ENCODE measurements around the gene ATP6V1G2. TPM values are rescaled to one million over a fixed set of nuclear protein-coding genes. Genes with fewer than 3 reads are reported as not detected.
A peak's percentile ranks its signal among the peaks of the same experiment; 100 is the strongest.

The ATP6V1G2 gene
- total and polyA plus RNA-seq, 2 of the 4 experiments (the other 2 are of a cell fraction) = 1.4 to 6.5 TPM

- no peak for TF ChIP-seq MXI1 (IDR thresholded peaks at IDR 0.05; ENCODE audit: borderline replicate concordance, low read depth, low read length)
- TF ChIP-seq SMC3 (IDR thresholded peaks at IDR 0.05; ENCODE audit: low read depth, low read length) = peak; percentile 60
These were observed 34.5 kb upstream of the ATP6V1G2 start (continued) for GRCh38 chr6:31580807-31581433.

GRCh38 chr6:31580438-31580740 lies 34.0 kb upstream of the ATP6V1G2 start:
- H3K27me3 ChIP-seq (ENCODE audit: control insufficient read depth, insufficient read depth, low read length) = peaks cover 17% of the 10 kb centered on the region
- no peak overlapping the region for H2BK5ac ChIP-seq (ENCODE audit: low read depth, low read length, poor library complexity, severe bottlenecking)
- no peak overlapping the region for H3K18ac ChIP-seq (ENCODE audit: low read depth, low read length)
- peak overlapping the region; percentile 62 for H4K5ac ChIP-seq (ENCODE audit: low read depth, low read length)
- no TSS peak for BruUV-seq (replicated peaks)
- H3K14ac ChIP-seq (replicated peaks; ENCODE audit: low read depth, low read length) = no peak overlapping the region
- H4K8ac ChIP-seq (ENCODE audit: low read depth in 2 of 2, low read length in 2 of 2) = peak overlapping the region; percentile 51 to 81; a peak in 2 of 4 replicates
- no peak overlapping the region for H2BK20ac ChIP-seq (ENCODE audit: low read depth, low read length)
- dilution Hi-C loops (cut with HindIII; ENCODE audit: low sequenced_read_pairs, unreplicated experiment) = no loop called here
- peak overlapping the region; percentile 23 for H2AK9ac ChIP-seq (replicated peaks; ENCODE audit: low read depth, low read length, poor library complexity)
- ATAC-seq (ENCODE audit: low read depth) (no peak), DNase-seq (no peak)
- H2AK5ac ChIP-seq (ENCODE audit: low read depth, low read length) = no peak overlapping the region; the same call in 1 of the 2 replicates
- 0 out of 2 replicates have a peak overlapping the region, but pooled peaks have one; percentile 25 for H3K9ac ChIP-seq (ENCODE audit: low read depth, low read length)
- peak overlapping the region; percentile 76 for H3K4me2 ChIP-seq (ENCODE audit: low read depth, low read length)
- 54% methylated on average over 5 of the region's 11 CpGs; no CpG with 5 or more reads in 1 of the 2 experiments for WGBS, 2 experiments (ENCODE audit: extremely low coverage in 2 of 2, insufficient read length in 1 of 2)
- intact Hi-C loops (cut with micrococcal nuclease) = loop anchor here (2.0 to 5.0 kb wide), 2 partner anchors 18 to 33 kb away; partner anchors contain the start of genes ATP6V1G2 and NFKBIL1
- H3K4me3 ChIP-seq (ENCODE audit: insufficient read depth, low read depth, low read length) = peak overlapping the region; percentile 82
- H2BK120ac ChIP-seq (ENCODE audit: low read depth, low read length) = peak overlapping the region; percentile 59; the same call in 1 of the 2 replicates
- peak overlapping the region; percentile 50 for H3K4ac ChIP-seq (ENCODE audit: low read depth, low read length)
- no peaks in the 10 kb centered on the region for H3K79me1 ChIP-seq (ENCODE audit: low read depth in 1 of 2, low read length in 2 of 2)
- ChIA-PET CTCF (interaction anchor here (0.6 to 1.4 kb wide), 8 partner anchors 9 to 30 kb away, joined by 3 to 6 read pairs (median 3); no protein-coding TSS in a partner anchor), POLR2A (ENCODE audit: unreplicated experiment) (no interaction called here)
- H3K23ac ChIP-seq (ENCODE audit: low read depth, low read length) = no peak overlapping the region; the same call in 1 of the 2 replicates
- no peaks in the 10 kb centered on the region for H3K9me3 ChIP-seq (ENCODE audit: control insufficient read depth, insufficient read depth, low read length)
- H4K91ac ChIP-seq (ENCODE audit: insufficient read depth, low read depth, low read length) = 0 out of 2 replicates have a peak overlapping the region, but pooled peaks have one; percentile 10
- TF ChIP-seq RAD21 (IDR thresholded peaks at IDR 0.05; ENCODE audit: low read length) = no peak
- TF ChIP-seq POLR2A (IDR thresholded peaks at IDR 0.05; ENCODE audit: low read depth, low read length) = no peak
- no peak for TF ChIP-seq MXI1 (IDR thresholded peaks at IDR 0.05; ENCODE audit: borderline replicate concordance, low read depth, low read length)
- TF ChIP-seq CHD1 (IDR thresholded peaks at IDR 0.05; ENCODE audit: low read depth, low read length) = no peak
- TF ChIP-seq CEBPB (IDR thresholded peaks at IDR 0.05; ENCODE audit: low read depth, low read length) = peak; percentile 50; the same call in 1 of the 2 replicates
- no peaks in the 10 kb centered on the region for H3K36me3 ChIP-seq (ENCODE audit: control insufficient read depth, insufficient read depth, low read length)
- no peaks in the 10 kb centered on the region for H4K20me1 ChIP-seq (ENCODE audit: insufficient read depth, low read length)
- no peak overlapping the region for H2BK15ac ChIP-seq (ENCODE audit: low read depth, low read length)
- H3K56ac ChIP-seq (ENCODE audit: extremely low read depth, insufficient read depth, low read length) = no peak overlapping the region
- peaks cover 4% of the 10 kb centered on the region; the same call in 1 of the 2 replicates for H3K4me1 ChIP-seq (ENCODE audit: control insufficient read depth, insufficient read depth, low read length)
- H3K9me1 ChIP-seq (ENCODE audit: insufficient read depth, low read length) = no peaks in the 10 kb centered on the region; the same call in 1 of the 2 replicates
- in situ Hi-C loops (cut with MboI; ENCODE audit: low sequenced_read_pairs) = no loop called here
- H3K27ac ChIP-seq (ENCODE audit: insufficient read depth, low read length) = no peak overlapping the region
- H2AFZ ChIP-seq (replicated peaks; ENCODE audit: low read length, poor library complexity) = peak overlapping the region; percentile 95
